ACC112 (cell line): ENCODE data around the gene GPR151.
A peak's percentile ranks its signal among the peaks of the same experiment; 100 is the strongest.

Experiments
- H2AFZ ChIP-seq: fragments of 200-600 bp; sonication (generic); one replicate; pipeline ENCODE4 v1.6.0; 2017; ENCODE audit warnings: antibody characterized with exemption, low read length; ENCODE audit not compliant: unreplicated experiment
- H3K27ac ChIP-seq: fragments of 200-600 bp; sonication (generic); 2 replicates; pipeline ENCODE4 v1.5.1; 2014; ENCODE audit warnings: low read depth, mild to moderate bottlenecking, antibody characterized with exemption, low read length, moderate library complexity
- H3K27me3 ChIP-seq: fragments of 200-600 bp; sonication (generic); 2 replicates; pipeline ENCODE4 v1.6.1; 2014; ENCODE audit warnings: mild to moderate bottlenecking, antibody characterized with exemption, low read length, moderate library complexity, mixed read lengths; ENCODE audit not compliant: insufficient read depth
- H3K36me3 ChIP-seq: fragments of 200-600 bp; sonication (generic); 2 replicates; pipeline ENCODE4 v1.6.1; 2016; ENCODE audit warnings: mild to moderate bottlenecking, antibody characterized with exemption, low read length, moderate library complexity, mixed read lengths; ENCODE audit not compliant: insufficient read depth
- H3K4me1 ChIP-seq: fragments of 200-600 bp; sonication (generic); one replicate; pipeline ENCODE4 v1.6.1; 2016; ENCODE audit warnings: low read length, mixed read lengths; ENCODE audit not compliant: insufficient read depth, unreplicated experiment, control insufficient read depth
- H3K4me3 ChIP-seq: fragments of 200-600 bp; sonication (generic); 2 replicates; pipeline ENCODE4 v1.5.1; 2014; ENCODE audit warnings: mild to moderate bottlenecking, low read depth, low read length
- H3K79me2 ChIP-seq: fragments of 200-600 bp; sonication (generic); one replicate; pipeline ENCODE4 v1.6.0; 2016; ENCODE audit warnings: low read length; ENCODE audit not compliant: control insufficient read depth, unreplicated experiment, insufficient read depth

GPR151 gene

DNA sequence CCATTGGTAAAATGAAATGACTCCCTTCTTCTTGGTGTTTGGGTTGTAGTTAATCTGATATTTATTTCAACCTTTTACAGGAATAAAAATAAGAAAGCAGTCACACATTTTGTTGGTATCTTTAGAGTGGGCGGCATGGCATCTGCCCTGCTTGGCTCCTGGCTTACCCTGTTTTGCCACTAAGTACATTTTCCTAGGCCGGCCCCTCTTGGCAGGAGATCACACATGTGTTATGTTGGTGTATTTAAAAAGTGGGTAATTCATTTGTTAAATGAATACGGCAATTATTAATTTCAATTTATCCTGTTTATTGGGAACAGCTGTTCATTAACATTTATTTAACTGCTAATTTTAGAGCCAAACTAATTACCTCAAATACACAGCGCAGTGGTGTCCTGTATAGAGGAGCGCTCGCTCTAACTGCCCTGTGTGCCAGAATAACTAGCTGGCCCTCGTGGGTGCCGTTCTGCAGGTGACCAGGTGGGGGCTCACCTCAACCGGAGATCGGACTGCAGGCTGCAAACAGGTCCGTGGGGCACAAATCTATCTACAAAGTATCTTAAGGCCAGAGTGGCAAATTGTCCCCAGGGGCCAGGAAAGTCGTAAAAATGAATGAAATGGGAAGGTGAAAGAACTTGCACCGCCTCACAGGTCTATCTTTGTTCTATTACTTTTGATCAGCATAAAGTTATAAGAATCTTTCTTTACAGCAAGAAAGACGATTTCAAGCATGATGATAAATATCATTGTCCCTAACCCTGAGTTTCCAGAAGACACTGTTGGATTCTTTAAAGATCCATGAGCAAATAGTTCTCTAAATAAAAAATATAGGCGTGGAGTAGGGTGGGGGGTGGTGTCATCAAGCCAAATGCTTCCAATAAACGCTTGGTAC is 26.2 kb upstream of the GPR151 start:
- no peaks in the 10 kb centered on the region for H3K36me3 ChIP-seq
- no peaks in the 10 kb centered on the region for H3K79me2 ChIP-seq
- no peak overlapping the region for H3K27ac ChIP-seq
- H3K4me3 ChIP-seq = no peak overlapping the region
- no peak overlapping the region for H2AFZ ChIP-seq
- H3K4me1 ChIP-seq = no peaks in the 10 kb centered on the region
- H3K27me3 ChIP-seq = peaks cover 22% of the 10 kb centered on the region

DNA sequence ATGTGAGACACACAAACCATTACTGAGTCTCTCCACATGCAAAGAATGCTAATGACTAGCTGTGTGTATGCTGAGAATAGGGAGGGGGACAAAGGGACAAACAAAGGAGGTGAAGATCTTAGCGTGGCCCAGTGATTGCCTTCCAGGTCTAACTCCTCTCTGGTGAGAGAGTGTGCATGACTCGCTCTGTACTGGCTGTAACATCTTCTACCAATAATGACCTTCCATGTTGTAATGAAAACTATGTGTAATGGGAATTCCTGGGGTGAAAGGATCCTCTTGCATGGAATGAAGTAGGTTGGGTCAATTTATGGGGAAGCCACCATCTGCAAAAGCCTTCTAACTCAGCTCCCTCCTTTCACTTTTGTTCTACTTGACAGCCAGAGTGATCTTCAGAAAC is 24.4 kb upstream of the GPR151 start:
- no peak overlapping the region for H3K27ac ChIP-seq
- no peak overlapping the region for H2AFZ ChIP-seq
- H3K79me2 ChIP-seq = no peaks in the 10 kb centered on the region
- no peaks in the 10 kb centered on the region for H3K4me1 ChIP-seq
- H3K4me3 ChIP-seq = no peak overlapping the region
- H3K36me3 ChIP-seq = no peaks in the 10 kb centered on the region
- peaks cover 10% of the 10 kb centered on the region; the same call in 1 of the 2 replicates for H3K27me3 ChIP-seq

DNA sequence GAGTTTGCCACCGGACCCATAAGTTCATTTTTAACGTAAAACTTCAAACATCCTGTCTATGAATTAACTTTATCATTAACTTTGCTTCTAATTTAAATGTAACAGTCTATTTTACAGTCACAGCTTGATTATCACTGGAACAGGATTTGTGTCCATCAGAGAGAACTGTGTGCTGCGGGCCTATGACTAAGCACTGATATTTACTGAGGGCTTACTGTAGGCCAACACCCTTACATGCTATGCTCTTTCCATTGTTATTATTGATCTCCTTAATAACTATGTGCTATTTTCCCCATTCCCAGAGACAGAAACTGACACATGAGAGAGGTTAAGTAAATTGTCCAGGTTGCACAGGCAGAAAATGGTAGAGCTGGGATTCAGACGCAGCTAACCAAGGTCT is 24.0 kb upstream of the GPR151 start:
- 0 out of 2 replicates have a peak, but pooled peaks cover 7% of the 10 kb centered on the region for H3K27me3 ChIP-seq
- H3K4me1 ChIP-seq = no peaks in the 10 kb centered on the region
- no peak overlapping the region for H2AFZ ChIP-seq
- H3K27ac ChIP-seq = no peak overlapping the region
- no peak overlapping the region for H3K4me3 ChIP-seq
- no peaks in the 10 kb centered on the region for H3K79me2 ChIP-seq
- H3K36me3 ChIP-seq = no peaks in the 10 kb centered on the region

DNA sequence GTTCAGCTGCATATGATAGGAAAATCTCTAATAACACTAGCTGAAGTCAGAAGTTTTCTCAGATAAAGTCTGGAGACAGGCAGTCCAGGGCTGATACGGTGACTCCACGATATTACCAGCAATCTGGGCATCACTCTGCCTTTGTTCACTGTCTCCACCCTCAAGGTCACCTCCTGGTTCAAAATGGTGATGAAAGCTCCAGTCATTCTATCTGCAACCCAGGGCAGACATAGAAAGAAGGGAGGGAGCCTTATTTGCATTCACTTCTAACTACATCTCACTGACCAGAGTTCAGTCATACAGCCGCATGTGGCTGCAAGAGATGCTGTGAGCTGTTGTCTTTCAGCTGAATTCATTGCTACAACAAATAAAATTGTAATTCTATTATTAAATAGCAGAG is 22.4 kb upstream of the GPR151 start:
- 0 out of 2 replicates have a peak, but pooled peaks cover 7% of the 10 kb centered on the region for H3K27me3 ChIP-seq
- H3K36me3 ChIP-seq = no peaks in the 10 kb centered on the region
- H3K4me3 ChIP-seq = no peak overlapping the region
- no peaks in the 10 kb centered on the region for H3K4me1 ChIP-seq
- no peak overlapping the region for H3K27ac ChIP-seq
- H3K79me2 ChIP-seq = no peaks in the 10 kb centered on the region
- H2AFZ ChIP-seq = no peak overlapping the region

GRCh38 chr5:146533882-146534281 is 17.9 kb upstream of the GPR151 start:
- Histone ChIP-seq H3K4me1 (no peaks in the 10 kb centered on the region), H3K36me3 (no peaks in the 10 kb centered on the region), H2AFZ (no peak overlapping the region), H3K4me3 (no peak overlapping the region), H3K27ac (no peak overlapping the region), H3K27me3 (peaks cover 9% of the 10 kb centered on the region; the same call in 1 of the 2 replicates), H3K79me2 (no peaks in the 10 kb centered on the region)

DNA sequence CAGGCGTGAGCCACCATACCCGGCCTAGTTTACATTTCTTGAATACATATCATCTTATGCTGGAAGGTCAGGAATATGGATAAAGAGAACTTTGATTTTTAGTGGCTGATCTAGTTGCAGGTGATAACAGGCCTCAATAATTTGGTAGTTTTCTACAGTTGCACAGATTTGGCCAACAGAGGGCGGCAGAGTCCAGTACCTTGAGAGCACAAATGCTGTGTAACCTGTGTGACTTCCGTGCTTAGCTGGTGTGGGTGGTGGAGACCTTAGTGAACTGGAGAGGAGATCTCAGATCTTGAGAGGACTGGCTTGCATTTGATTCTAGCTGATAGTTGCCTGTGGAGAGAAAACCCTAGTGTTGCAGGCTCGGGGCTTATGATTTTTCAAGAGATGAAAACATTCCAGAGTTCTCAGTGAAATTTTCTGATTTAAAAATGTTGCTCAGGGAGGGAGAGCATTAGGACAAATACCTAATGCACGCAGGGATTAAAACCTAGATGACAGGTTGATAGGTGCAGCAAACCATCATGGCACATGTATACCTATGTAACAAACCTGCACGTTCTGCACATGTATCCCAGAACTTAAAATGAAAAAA is 17.4 kb upstream of the GPR151 start:
- Histone ChIP-seq H2AFZ (peak overlapping the region; percentile 75), H3K79me2 (no peaks in the 10 kb centered on the region), H3K4me3 (no peak overlapping the region), H3K27me3 (peaks cover 9% of the 10 kb centered on the region; the same call in 1 of the 2 replicates), H3K27ac (no peak overlapping the region), H3K36me3 (no peaks in the 10 kb centered on the region), H3K4me1 (no peaks in the 10 kb centered on the region)

DNA sequence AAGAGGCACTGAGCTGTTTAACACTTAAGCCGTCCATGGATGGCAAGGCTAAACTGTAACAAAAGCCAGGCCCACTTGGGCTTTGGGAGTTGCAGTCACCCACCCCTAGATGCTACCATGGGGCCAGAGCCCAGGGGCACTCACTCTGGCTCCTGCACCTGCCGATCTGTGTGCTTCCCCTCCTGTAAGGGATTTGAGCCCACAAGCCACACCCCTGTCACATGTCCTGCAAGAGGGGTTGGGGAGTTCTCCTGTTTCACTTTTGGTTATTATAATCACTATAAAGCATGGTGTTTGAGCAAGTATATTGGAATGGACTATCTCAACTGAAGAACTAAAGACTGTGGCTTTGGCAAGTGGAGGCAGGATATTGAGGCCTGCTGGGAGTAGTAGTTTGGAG is 14.0 kb upstream of the GPR151 start:
- Histone ChIP-seq H3K4me1 (no peaks in the 10 kb centered on the region), H3K79me2 (no peaks in the 10 kb centered on the region), H3K36me3 (no peaks in the 10 kb centered on the region), H3K27ac (no peak overlapping the region), H2AFZ (no peak overlapping the region), H3K27me3 (peaks cover 12% of the 10 kb centered on the region; the same call in 1 of the 2 replicates), H3K4me3 (no peak overlapping the region)

- Histone ChIP-seq H3K27ac (no peak overlapping the region), H3K4me1 (no peaks in the 10 kb centered on the region), H2AFZ (no peak overlapping the region), H3K36me3 (no peaks in the 10 kb centered on the region), H3K4me3 (no peak overlapping the region), H3K27me3 (peaks cover 27% of the 10 kb centered on the region), H3K79me2 (no peaks in the 10 kb centered on the region)
Measured at GRCh38 chr5:146528236-146528635, 12.2 kb upstream of the GPR151 start.

DNA sequence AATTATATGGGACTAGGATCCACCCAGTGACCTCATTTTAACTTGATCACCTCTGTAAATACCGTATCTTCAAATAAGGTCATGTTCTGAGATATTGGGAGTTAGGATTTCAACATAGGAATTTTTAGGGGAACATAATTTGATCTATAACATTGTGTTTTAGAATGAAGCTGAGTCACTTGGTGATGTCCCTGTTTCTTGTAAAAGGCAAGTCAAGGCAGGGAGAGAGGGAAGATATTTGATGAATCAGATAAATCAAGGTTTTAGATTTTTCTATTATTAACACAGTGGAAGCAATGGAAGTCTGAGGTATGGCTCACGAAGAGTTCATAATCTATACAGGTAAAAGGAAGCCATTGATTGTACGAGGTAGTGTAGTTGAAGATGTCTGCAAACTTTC is 11.8 kb upstream of the GPR151 start:
- H3K79me2 ChIP-seq = no peaks in the 10 kb centered on the region
- H3K4me3 ChIP-seq = no peak overlapping the region
- H3K27me3 ChIP-seq = peaks cover 29% of the 10 kb centered on the region
- no peak overlapping the region for H3K27ac ChIP-seq
- no peaks in the 10 kb centered on the region for H3K36me3 ChIP-seq
- no peak overlapping the region for H2AFZ ChIP-seq
- H3K4me1 ChIP-seq = no peaks in the 10 kb centered on the region

DNA sequence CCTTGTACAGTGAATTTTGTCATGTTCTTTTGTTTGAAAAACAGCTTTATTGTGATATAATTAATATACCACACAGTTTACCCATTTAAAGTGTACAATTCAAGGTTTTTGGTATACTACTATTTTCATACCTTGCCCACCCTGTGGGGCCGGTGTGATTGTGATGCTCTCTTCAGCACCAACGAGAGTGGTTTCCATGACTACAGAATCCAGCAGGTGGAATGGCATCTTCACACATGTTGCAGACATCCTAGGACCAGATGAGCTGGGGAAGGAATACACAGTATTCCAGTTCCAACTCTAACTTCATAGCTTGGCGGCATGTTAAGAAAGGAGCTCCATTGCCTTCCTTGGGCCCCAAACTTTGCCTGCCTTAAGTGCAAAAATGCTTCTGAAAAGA is 7.7 kb upstream of the GPR151 start:
- no peaks in the 10 kb centered on the region for H3K79me2 ChIP-seq
- no peak overlapping the region for H3K27ac ChIP-seq
- H3K27me3 ChIP-seq = peaks cover 27% of the 10 kb centered on the region
- H2AFZ ChIP-seq = no peak overlapping the region
- H3K4me3 ChIP-seq = no peak overlapping the region
- no peaks in the 10 kb centered on the region for H3K4me1 ChIP-seq
- H3K36me3 ChIP-seq = no peaks in the 10 kb centered on the region
